Cerebellar cortex (tissue), 1 donor: ENCODE data around the gene AIG1.

Experiments used
- DNase-seq: peaks from one replicate; pipeline ENCODE4 v3.0.0-alpha.2; 2015; ENCODE audit warnings: low spot score

The AIG1 gene

GRCh38 chr6:143097224-143097795 lies 36.6 kb downstream of the AIG1 start:
- no peak for DNase-seq

GRCh38 chr6:143098054-143098671 lies 37.5 kb downstream of the AIG1 start:
- no peak for DNase-seq

GRCh38 chr6:143099647-143100046 lies 39.0 kb downstream of the AIG1 start:
- no peak for DNase-seq

GRCh38 chr6:143100429-143100828 lies 39.7 kb downstream of the AIG1 start:
- no peak for DNase-seq

GRCh38 chr6:143103916-143104315 lies 43.2 kb downstream of the AIG1 start:
- DNase-seq = no peak

- DNase-seq = no peak
These were observed 46.8 kb downstream of the AIG1 start for GRCh38 chr6:143107440-143107839.

- DNase-seq = no peak
These were observed 47.4 kb downstream of the AIG1 start for GRCh38 chr6:143107911-143108761.

GRCh38 chr6:143109196-143109595 lies 48.5 kb downstream of the AIG1 start:
- no peak for DNase-seq

- no peak for DNase-seq
These were observed 49.9 kb downstream of the AIG1 start for GRCh38 chr6:143110572-143110971.

GRCh38 chr6:143110996-143111395 lies 50.3 kb downstream of the AIG1 start:
- no peak for DNase-seq

GRCh38 chr6:143111443-143111842 lies 50.8 kb downstream of the AIG1 start:
- no peak for DNase-seq

GRCh38 chr6:143112084-143112768 lies 51.5 kb downstream of the AIG1 start:
- no peak for DNase-seq

GRCh38 chr6:143112837-143113236 lies 52.1 kb downstream of the AIG1 start:
- no peak for DNase-seq

GRCh38 chr6:143115728-143116127 lies 55.0 kb downstream of the AIG1 start:
- DNase-seq = no peak

- DNase-seq = no peak
These were observed 56.4 kb downstream of the AIG1 start for GRCh38 chr6:143117108-143117507.

- no peak for DNase-seq
These were observed 58.6 kb downstream of the AIG1 start for GRCh38 chr6:143119260-143119659.

- no peak for DNase-seq
These were observed 62.4 kb downstream of the AIG1 start for GRCh38 chr6:143123081-143123480.

- no peak for DNase-seq
These were observed 63.3 kb downstream of the AIG1 start for GRCh38 chr6:143123941-143124340.

- no peak for DNase-seq
These were observed 64.8 kb downstream of the AIG1 start for GRCh38 chr6:143125455-143125854.

GRCh38 chr6:143125864-143126573 lies 65.3 kb downstream of the AIG1 start:
- DNase-seq = no peak

- DNase-seq = no peak
These were observed 65.9 kb downstream of the AIG1 start for GRCh38 chr6:143126574-143126941.
